ENCODE results near the gene PARD3.

PARD3 gene

DNA sequence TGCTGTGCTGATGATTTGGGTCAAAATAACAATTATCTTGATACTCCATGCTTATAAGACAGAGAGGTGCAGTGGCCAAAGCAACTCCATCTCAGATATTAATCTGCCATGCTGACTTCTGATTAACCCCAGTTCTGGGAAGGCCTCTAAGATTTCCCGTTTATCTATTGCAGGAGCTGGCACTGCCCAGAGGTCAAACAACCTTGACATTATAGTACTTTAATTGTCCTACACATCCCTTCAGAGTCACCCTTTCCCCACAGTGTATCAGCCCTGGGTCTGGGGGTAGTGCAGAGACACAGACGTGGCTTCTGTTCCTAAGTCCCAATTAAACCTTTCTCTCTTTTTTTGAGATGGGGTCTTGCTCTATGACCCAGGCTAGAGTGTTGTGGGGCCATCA, 63.8 kb downstream of the PARD3 start:
- TF ChIP-seq, protein P1, sequence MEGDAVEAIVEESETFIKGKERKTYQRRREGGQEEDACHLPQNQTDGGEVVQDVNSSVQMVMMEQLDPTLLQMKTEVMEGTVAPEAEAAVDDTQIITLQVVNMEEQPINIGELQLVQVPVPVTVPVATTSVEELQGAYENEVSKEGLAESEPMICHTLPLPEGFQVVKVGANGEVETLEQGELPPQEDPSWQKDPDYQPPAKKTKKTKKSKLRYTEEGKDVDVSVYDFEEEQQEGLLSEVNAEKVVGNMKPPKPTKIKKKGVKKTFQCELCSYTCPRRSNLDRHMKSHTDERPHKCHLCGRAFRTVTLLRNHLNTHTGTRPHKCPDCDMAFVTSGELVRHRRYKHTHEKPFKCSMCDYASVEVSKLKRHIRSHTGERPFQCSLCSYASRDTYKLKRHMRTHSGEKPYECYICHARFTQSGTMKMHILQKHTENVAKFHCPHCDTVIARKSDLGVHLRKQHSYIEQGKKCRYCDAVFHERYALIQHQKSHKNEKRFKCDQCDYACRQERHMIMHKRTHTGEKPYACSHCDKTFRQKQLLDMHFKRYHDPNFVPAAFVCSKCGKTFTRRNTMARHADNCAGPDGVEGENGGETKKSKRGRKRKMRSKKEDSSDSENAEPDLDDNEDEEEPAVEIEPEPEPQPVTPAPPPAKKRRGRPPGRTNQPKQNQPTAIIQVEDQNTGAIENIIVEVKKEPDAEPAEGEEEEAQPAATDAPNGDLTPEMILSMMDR (IDR thresholded peaks at IDR 0.05) = no peak

DNA sequence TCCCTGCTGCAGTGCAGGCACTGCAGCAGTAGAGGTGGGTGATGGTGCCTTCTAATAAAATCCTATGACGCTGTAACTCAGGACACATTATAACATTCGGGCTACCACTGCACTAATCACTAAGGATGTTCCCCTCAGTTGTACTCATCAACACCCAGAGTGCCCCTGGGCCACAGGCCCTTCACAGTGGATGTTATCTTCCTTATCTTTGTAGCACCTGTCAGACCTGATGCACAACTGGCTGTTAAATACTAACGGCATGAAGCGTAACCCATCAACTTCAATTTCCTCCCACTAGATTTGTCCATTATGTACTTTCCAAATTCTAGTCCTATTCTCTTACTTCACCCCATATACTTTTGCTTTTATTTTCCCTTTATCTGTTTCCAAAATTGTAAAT, 66.3 kb downstream of the PARD3 start:
- TF ChIP-seq, protein P1 (IDR thresholded peaks at IDR 0.05) = no peak

DNA sequence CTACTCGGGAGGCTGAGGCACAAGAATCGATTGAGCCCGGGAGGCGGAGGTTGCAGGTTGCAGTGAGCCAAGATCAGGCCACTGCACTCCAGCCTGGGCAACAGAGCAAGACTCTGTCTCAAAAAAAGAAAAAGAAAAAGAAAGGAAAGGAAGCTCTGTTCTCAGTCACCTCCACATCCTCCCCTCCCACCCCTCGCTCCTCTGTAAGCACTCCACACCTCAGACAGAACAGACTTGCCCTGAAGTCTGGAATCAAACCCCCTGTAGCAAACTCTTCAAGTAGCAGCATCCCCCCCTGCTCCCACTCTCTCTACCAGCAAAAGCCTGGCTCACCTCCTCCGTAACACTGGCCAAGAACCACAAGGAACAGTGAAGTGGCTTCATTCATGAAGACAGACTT, 66.7 kb downstream of the PARD3 start:
- TF ChIP-seq, protein P1 (IDR thresholded peaks at IDR 0.05) = no peak

DNA sequence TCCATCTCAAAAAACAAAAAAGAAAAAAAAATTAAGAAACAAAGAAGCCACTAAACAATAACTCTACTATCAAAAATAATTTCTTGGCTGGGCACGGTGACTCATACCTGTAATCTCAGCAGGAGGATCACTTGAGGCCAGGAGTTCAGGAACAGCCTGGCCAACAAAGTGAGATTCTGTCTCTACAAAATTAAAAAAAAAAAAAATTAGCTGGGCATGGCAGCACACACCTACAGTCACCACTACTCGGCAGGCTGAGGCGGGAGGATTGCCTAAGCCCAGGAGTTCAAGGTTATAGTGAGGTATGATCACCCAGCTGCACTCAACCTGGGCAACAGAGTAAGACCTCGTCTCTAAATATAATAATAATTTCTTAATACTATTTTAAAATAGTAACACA, 69.0 kb downstream of the PARD3 start:
- TF ChIP-seq, protein P1 (IDR thresholded peaks at IDR 0.05) = no peak

DNA sequence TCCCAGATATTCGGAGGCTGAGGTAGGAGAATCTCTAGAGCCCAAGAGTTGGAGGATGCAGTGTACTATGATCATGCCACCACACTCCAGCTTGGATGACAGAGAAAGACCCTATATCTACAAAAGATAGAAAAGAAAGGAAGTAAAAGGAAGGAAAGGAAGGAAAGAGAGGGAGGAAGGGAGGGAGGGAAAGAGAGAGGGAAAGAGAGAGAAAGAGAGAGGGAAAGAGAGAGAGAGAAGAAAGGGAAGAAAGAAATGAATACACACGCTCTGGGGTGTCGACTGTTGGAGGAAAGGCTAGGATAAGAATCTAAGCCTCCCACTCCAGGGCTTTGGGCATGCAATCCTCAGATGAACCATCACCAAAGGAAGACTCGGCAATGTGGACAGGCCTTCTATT, 69.9 kb downstream of the PARD3 start:
- TF ChIP-seq, protein P1 (IDR thresholded peaks at IDR 0.05) = no peak

DNA sequence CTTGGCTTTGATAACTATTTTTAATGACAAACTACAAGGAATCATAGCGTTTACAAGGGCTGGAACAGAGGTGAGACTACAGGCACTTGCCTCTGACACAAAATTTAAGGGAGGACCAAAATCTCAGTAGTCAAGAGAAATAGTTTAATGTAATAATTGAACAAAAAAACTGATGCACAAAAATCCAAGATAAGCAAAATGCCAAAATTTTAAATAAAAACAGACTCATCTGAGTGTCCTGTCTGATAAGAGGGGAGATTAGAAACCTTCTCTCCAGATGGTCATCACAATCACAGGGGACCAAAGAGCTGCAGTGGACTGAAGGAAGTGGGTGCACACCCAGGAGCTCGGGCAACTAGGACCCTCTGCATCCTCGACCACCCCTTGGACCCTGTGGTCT, 70.5 kb downstream of the PARD3 start:
- TF ChIP-seq, protein P1 (IDR thresholded peaks at IDR 0.05) = no peak

DNA sequence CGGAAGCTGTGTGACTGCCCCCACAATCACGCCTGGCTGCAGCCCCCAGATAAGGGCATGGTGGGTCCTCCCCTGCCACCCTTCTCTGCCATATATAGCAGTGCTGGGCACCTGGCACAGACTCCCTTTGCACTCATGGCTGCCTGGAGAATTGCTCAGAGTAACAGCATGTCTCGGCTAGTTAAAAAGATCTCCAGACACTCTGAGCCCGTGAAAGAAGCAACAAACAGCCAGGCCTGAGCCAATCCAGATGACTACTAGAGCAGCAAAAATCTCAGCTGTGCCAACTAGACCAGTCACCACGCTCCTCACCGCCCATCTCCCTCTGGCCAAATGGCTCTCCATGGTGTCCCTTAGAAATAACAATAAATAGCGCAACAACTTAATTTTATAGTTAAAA, 71.3 kb downstream of the PARD3 start:
- TF ChIP-seq, protein P1 (IDR thresholded peaks at IDR 0.05) = no peak

DNA sequence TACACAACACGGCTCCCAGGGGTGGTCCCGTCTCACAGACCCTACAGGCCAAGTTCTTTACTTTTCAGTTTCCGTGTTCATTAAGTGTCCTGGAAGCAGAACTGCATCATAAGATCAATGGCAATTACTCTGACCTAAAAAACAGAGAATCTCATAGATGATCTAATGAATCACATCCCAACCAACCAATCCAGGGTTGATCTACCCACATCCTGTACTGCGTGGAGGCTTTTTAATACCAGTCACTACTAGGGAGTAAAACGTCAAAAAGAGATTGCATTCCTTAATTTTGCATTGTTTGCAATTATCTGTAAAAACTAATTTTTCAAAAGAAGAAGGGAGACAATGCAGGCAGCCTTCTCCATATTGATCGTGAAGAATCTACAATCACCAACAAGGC, 72.6 kb downstream of the PARD3 start:
- TF ChIP-seq, protein P1 (IDR thresholded peaks at IDR 0.05) = no peak

All from LNCAP (cell line).